Breast epithelium (tissue), 4 donors: ENCODE measurements around the gene TTLL11. TPM values are rescaled to one million over a fixed set of nuclear protein-coding genes. Genes with fewer than 3 reads are reported as not detected.

Source experiments
- DNase-seq, 2 donors: peaks; one replicate each; pipeline ENCODE4 v3.0.0-alpha.2; 2019; ENCODE audit warnings: low spot score in 2 of 2
- H3K27ac ChIP-seq, 2 donors: fragments of 200-600 bp; sonication (generic) in 1 of 2; one replicate each; pipeline ENCODE4 v1.5.1; 2016 to 2019; ENCODE audit warnings: mild to moderate bottlenecking in 1 of 2
- H3K27me3 ChIP-seq, 2 donors: fragments of 200-600 bp; sonication (generic) in 1 of 2; one replicate each; pipeline versions ENCODE4 v1.5.1 to v1.6.0; 2017 to 2019; ENCODE audit warnings: control low read depth in 1 of 2, mild to moderate bottlenecking in 1 of 2
- H3K36me3 ChIP-seq: fragments of 200-600 bp; one replicate; pipeline ENCODE4 v1.5.1; 2019
- H3K4me1 ChIP-seq, 2 donors: fragments of 200-600 bp; sonication (generic); one replicate each; pipeline ENCODE4 v1.5.1; 2016 to 2019; ENCODE audit warnings: control low read depth in 1 of 2
- H3K4me3 ChIP-seq, 3 donors: fragments of 200-600 bp; sonication (generic); 1 replicate in 2 of 3; 2 replicates in 1 of 3; pipeline ENCODE4 v1.5.1; 2016 to 2019; ENCODE audit warnings: mild to moderate bottlenecking in 3 of 3, moderate library complexity in 2 of 3
- H3K9me3 ChIP-seq, 2 donors: fragments of 200-600 bp; sonication (generic) in 1 of 2; one replicate each; pipeline ENCODE4 v1.5.1; 2016 to 2019; ENCODE audit warnings: control low read depth in 1 of 2
- POLR2A ChIP-seq: fragments of 450-650 bp; IDR thresholded peaks from one replicate; pipeline ENCODE4 v1.6.1; 2016; ENCODE audit warnings: antibody characterized with exemption, mild to moderate bottlenecking, moderate library complexity
- POLR2AphosphoS5 ChIP-seq, 3 donors: sonication (generic); formaldehyde crosslinking; IDR thresholded peaks; one replicate each; pipeline ENCODE4 v1.6.1; 2017; ENCODE audit warnings: antibody characterized with exemption in 3 of 3
- intact Hi-C: fragments of 100-400 bp; cut with DNase I; formaldehyde crosslinking; loops from one replicate; pipeline ENCODE4 v1.15.1; 2023; ENCODE audit warnings: low total_unique reads
- total RNA-seq, 3 donors: library from RNA; depleted of rRNA; stranded (reverse); fragments of >200 nt; gene quantifications; one replicate each; pipeline ENCODE4 v1.1.0, GENCODE V29; 2016
- TF ChIP-seq, protein P1 (sequence below), 3 donors: fragments of 450-650 bp; IDR thresholded peaks; one replicate each; pipeline ENCODE4 v1.5.1; 2016 to 2017; ENCODE audit warnings: antibody characterized with exemption in 3 of 3, mild to moderate bottlenecking in 3 of 3, moderate library complexity in 3 of 3

TTLL11 gene
- total RNA-seq, 3 donors from 2014 or later = 9.0 to 12.1 (median 10.0) TPM

DNA sequence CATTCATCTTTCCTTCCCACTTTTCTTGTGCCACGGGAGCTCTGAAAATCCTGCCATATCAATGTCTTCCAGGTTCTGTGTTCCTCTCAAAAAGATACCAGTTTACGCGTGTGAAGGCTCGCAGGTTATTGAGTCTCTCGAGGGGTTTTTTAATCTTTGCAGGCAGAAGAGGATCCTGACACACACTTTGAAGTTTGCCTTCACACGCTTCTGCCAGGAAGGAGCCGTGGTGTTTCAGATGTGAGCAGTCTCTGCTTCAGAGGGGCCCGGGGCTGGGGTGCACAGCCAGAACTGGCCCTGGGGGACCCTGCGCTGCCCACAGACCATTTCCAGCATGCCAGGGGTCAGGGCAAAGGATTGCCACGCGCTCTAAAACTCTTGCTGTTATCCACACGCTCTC, 167.2 kb downstream of the TTLL11 start:
- no peak for DNase-seq
- intact Hi-C loops = no loop called here
- Histone ChIP-seq H3K9me3 (no peaks in the 10 kb centered on the region), H3K4me3 (no peak overlapping the region), H3K27me3 (no peaks in the 10 kb centered on the region), H3K36me3 (no peaks in the 10 kb centered on the region), H3K4me1 (no peaks in the 10 kb centered on the region), H3K27ac (no peak overlapping the region)
- TF ChIP-seq, protein P1, sequence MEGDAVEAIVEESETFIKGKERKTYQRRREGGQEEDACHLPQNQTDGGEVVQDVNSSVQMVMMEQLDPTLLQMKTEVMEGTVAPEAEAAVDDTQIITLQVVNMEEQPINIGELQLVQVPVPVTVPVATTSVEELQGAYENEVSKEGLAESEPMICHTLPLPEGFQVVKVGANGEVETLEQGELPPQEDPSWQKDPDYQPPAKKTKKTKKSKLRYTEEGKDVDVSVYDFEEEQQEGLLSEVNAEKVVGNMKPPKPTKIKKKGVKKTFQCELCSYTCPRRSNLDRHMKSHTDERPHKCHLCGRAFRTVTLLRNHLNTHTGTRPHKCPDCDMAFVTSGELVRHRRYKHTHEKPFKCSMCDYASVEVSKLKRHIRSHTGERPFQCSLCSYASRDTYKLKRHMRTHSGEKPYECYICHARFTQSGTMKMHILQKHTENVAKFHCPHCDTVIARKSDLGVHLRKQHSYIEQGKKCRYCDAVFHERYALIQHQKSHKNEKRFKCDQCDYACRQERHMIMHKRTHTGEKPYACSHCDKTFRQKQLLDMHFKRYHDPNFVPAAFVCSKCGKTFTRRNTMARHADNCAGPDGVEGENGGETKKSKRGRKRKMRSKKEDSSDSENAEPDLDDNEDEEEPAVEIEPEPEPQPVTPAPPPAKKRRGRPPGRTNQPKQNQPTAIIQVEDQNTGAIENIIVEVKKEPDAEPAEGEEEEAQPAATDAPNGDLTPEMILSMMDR (IDR thresholded peaks at IDR 0.05) = no peak
- TF ChIP-seq POLR2A (no peak), POLR2AphosphoS5 (IDR thresholded peaks at IDR 0.05) (no peak)

DNA sequence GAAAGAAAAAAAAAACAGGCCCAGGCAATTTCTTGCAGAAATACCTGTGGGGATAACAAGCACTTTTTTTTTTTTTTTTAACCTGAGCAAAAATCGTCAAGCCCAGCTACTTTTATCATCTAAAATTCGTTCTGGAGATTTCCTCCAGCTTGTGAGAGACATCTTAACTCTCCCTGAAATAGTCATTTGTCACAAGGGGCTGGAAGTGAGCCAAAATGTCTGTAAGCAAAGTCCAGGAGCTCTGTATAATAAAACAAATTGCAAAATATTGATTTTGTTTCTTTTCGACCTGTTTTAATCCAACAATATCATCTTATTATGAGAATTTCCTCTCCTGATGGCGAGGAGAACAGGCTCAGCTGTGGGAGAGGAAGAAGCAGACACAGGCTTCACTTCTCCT, 168.4 kb downstream of the TTLL11 start:
- Histone ChIP-seq H3K27me3 (no peaks in the 10 kb centered on the region), H3K4me1 (no peaks in the 10 kb centered on the region), H3K4me3 (no peak overlapping the region), H3K36me3 (no peaks in the 10 kb centered on the region), H3K27ac (no peak overlapping the region), H3K9me3 (no peaks in the 10 kb centered on the region)
- intact Hi-C loops = no loop called here
- no peak for DNase-seq
- TF ChIP-seq POLR2AphosphoS5 (IDR thresholded peaks at IDR 0.05) (no peak), POLR2A (no peak)
- TF ChIP-seq, protein P1 (IDR thresholded peaks at IDR 0.05) = no peak

DNA sequence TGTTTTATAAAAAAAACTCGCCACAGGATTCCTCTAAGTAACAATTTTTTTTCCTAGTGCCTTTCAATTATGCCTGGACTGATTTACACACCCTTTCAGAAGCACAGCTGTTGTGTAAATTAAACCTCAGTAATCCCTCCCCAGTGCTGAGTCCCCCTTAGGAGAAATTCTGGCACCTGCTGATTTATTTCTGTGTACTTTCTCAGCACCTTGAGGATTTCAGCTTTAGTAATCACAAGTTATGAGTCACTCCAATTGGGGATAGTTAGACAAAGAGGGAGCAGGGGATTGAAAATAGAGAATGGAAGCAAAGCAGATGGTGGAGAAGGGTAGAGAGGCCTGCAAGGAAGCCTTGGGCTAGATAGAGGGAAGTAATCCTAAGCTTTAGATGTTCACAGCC, 171.7 kb downstream of the TTLL11 start:
- intact Hi-C loops = no loop called here
- TF ChIP-seq POLR2A (no peak), POLR2AphosphoS5 (IDR thresholded peaks at IDR 0.05) (no peak)
- TF ChIP-seq, protein P1 (IDR thresholded peaks at IDR 0.05) = no peak

DNA sequence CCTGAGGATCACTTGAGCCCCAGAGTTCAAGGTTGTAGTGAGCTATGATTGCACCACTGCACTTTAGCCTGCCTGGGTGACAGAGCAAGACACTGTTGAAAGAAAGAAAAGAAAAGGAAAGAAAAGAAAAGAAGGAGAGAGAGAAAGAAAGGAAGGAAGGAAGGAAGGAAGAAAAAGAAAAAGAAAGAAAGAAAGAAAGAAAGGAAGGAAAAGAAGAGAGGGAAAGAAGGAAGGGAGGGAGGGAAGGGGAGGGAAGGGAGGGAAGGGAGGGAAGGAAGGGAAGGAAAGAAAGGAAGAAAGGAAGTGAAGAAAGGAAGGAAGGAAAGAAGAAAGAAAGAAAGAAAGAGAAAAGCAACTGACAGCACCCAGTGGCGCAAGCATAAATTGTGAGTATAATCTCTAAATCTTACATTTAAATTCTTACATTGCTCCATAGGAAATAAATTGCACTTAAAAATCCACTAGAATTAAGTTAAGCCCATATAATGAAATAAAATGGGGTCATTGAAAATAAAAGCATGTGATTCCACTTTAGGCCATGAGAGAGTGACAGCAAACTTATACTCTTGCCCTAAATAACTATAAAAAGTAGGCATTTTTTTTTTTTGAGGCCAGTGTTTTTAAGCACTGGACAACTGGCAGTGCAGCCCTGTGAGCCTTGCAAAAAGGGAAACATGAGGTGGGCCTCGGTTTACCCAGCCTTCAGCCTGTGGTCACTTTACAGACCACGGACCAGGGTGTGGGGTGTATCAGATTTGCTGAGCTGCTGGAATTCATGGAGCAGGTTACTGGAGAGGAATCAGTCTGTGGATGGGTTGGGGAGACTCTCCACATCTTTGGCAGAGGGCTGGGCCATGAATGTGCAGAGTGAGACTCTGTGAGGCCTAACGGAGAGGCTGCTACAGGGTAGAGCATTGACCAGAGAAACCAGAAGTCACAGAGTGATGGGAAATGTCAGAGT, 175.5 kb downstream of the TTLL11 start:
- intact Hi-C loops = no loop called here
- no peaks in the 10 kb centered on the region for H3K36me3 ChIP-seq
- no peak for DNase-seq

More for the DNA sequence above, 171.7 kb downstream of the TTLL11 start:
- no peaks in the 10 kb centered on the region for H3K36me3 ChIP-seq
- no peak for DNase-seq
- no peak overlapping the region for H3K4me3 ChIP-seq
- H3K4me1 ChIP-seq = no peaks in the 10 kb centered on the region
- no peaks in the 10 kb centered on the region for H3K27me3 ChIP-seq
- H3K9me3 ChIP-seq = no peaks in the 10 kb centered on the region
- H3K27ac ChIP-seq = no peak overlapping the region

DNA sequence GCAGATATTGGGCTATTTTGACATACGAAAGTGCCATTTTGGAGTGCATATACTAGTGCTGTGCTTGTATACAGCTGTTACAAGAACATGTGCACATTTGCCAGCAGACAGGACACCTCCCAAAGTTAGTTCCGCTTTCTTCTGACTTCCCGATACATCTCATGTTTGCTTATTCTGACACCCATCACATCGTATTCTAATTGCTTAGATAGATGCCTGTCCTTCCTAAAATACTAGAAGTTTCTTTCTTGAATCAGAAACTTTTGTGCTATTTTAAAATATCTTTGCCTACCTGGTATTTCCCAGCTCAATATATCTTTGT, 177.8 kb downstream of the TTLL11 start:
- no peaks in the 10 kb centered on the region for H3K27me3 ChIP-seq
- no peak overlapping the region for H3K27ac ChIP-seq
- no peaks in the 10 kb centered on the region for H3K4me1 ChIP-seq
- H3K4me3 ChIP-seq = no peak overlapping the region
- no peak for DNase-seq
- no peaks in the 10 kb centered on the region for H3K36me3 ChIP-seq
- intact Hi-C loops = no loop called here
- no peaks in the 10 kb centered on the region for H3K9me3 ChIP-seq
- TF ChIP-seq, protein P1 (IDR thresholded peaks at IDR 0.05) = no peak
- no peak for TF ChIP-seq POLR2A
- TF ChIP-seq POLR2AphosphoS5 (IDR thresholded peaks at IDR 0.05) = no peak

More for the DNA sequence above, 175.5 kb downstream of the TTLL11 start:
- Histone ChIP-seq H3K27ac (no peak overlapping the region), H3K27me3 (no peaks in the 10 kb centered on the region), H3K4me3 (no peak overlapping the region), H3K9me3 (no peaks in the 10 kb centered on the region), H3K4me1 (no peaks in the 10 kb centered on the region)
- TF ChIP-seq POLR2A (no peak), POLR2AphosphoS5 (IDR thresholded peaks at IDR 0.05) (no peak)
- TF ChIP-seq, protein P1 (IDR thresholded peaks at IDR 0.05) = no peak
